K562 (cell line): ENCODE data around the gene ZNF689. TPM values are rescaled to one million over a fixed set of nuclear protein-coding genes. Genes with fewer than 3 reads are reported as not detected.
A peak's percentile ranks its signal among the peaks of the same experiment; 100 is the strongest.

Source experiments
- CHD7 ChIP-seq: fragments of 200-600 bp; sonication (generic); IDR thresholded peaks from one replicate; pipeline ENCODE4 v1.6.1; 2012; ENCODE audit warnings: mild to moderate bottlenecking, low read depth, low read length, inconsistent platforms
- ETS1 ChIP-seq: conservative IDR thresholded peaks from 2 replicates; pipeline ENCODE4 v1.6.1; 2011; ENCODE audit warnings: low read depth, mild to moderate bottlenecking, low read length; ENCODE audit not compliant: control insufficient read depth
- HMG20B ChIP-seq: fragments of 250-450 bp; sonication (Bioruptor Pico); IDR thresholded peaks from 2 replicates; pipeline ENCODE4 v1.5.0; 2021; ENCODE audit warnings: mild to moderate bottlenecking
- POLR2B ChIP-seq: fragments of 450-650 bp; IDR thresholded peaks from 2 replicates; pipeline ENCODE4 v1.6.1; 2018; ENCODE audit warnings: low read depth; ENCODE audit not compliant: partially characterized antibody
- SMAD4 ChIP-seq: fragments of 250-450 bp; sonication (Bioruptor Pico); conservative IDR thresholded peaks from 2 replicates; pipeline ENCODE4 v1.8.0; 2021; ENCODE audit warnings: inconsistent platforms, mild to moderate bottlenecking, moderate library complexity
- YY1 ChIP-seq, 3 experiments: IDR thresholded peaks; 2 replicates each; pipeline ENCODE4 v1.6.1; 2011; ENCODE audit warnings: low read length in 2 of 3, mild to moderate bottlenecking in 2 of 3, moderate library complexity in 2 of 3, borderline replicate concordance in 1 of 3, control low read depth in 1 of 3, low read depth in 1 of 3; ENCODE audit not compliant: insufficient read depth in 3 of 3, insufficient replicate concordance in 2 of 3, control insufficient read depth in 1 of 3, insufficient read length in 1 of 3; ENCODE audit errors: extremely low read depth in 1 of 3
- ZNF212 ChIP-seq: fragments of 450-650 bp; formaldehyde crosslinking; IDR thresholded peaks from 2 replicates; pipeline ENCODE4 v1.4.0; 2020; ENCODE audit warnings: mild to moderate bottlenecking
- ZNF316 ChIP-seq: fragments of 450-650 bp; IDR thresholded peaks from 2 replicates; pipeline ENCODE4 v1.6.1; 2016
- polyA plus RNA-seq, 8 experiments: library from polyadenylated mRNA; depleted of rRNA in 4 of 8; stranded (reverse) in 5 of 8; unstranded in 3 of 8; fragments of >200 nt; fragmentation: Nextera tagmentation in 2 of 8; fragmentation: Illumina TruSeq in 1 of 8; extraction: Ambion mirVana in 2 of 8; extraction: Trizol in 1 of 8; gene quantifications; 2 replicates each; pipeline versions ENCODE4 v1.2.1 to v1.2.3, GENCODE V29; 2011 to 2014; ENCODE audit warnings: inconsistent platforms in 1 of 8, missing spikeins in 1 of 8
- total RNA-seq, 7 experiments: library from RNA; depleted of rRNA in 6 of 7; stranded (reverse); fragments of >200 nt in 6 of 7; fragmentation: Illumina TruSeq in 2 of 7; extraction: Trizol in 2 of 7; gene quantifications; 2 replicates each; pipeline versions ENCODE4 v1.2.1 to v1.2.3, GENCODE V29; 2011 to 2021; ENCODE audit warnings: low replicate concordance in 1 of 7

The ZNF689 gene
- total and polyA plus RNA-seq, 9 of the 15 experiments (the other 6 are each of a cell fraction or from before 2014, with no cell fraction given), result 5.4 to 15.4 (median 10.8) TPM

GRCh38 chr16:30656974-30657865, 47.0 kb upstream of the ZNF689 start (continued):
- TF ChIP-seq CHD7 (no peak), YY1 (IDR thresholded peaks at IDR 0.05; ENCODE audit: borderline replicate concordance in 1 of 3, control insufficient read depth in 1 of 3, extremely low read depth in 1 of 3, insufficient read depth in 3 of 3, insufficient read length in 1 of 3, insufficient replicate concordance in 2 of 3, low read depth in 1 of 3, low read length in 2 of 3) (peak in 1 of 3 experiments; percentile 71), ZNF212 (CRISPR knock-in tag) (no peak), HMG20B (CRISPR knock-in tag) (no peak), POLR2B (peak; percentile 48), ETS1 (no peak), SMAD4 (CRISPR knock-in tag) (no peak), ZNF316 (no peak)
